Calu3 (cell line): ENCODE data around the gene KMT2D. TPM values are rescaled to one million over a fixed set of nuclear protein-coding genes. Genes with fewer than 3 reads are reported as not detected.
A peak's percentile ranks its signal among the peaks of the same experiment; 100 is the strongest.

ENCODE experiments used
- BruUV-seq: library from RNA; stranded (reverse); fragments of 400-500 nt; replicated peaks from 2 replicates; lab custom pipeline; 2021; lab: Mats Ljungman, UMichigan
- CTCF ChIA-PET: fragments of 300-600 bp; sonication (Branson Sonifier 250); formaldehyde crosslinking; loops from one replicate; lab custom pipeline; 2022; ENCODE audit warnings: antibody characterized with exemption; lab: Charles Lee
- DNase-seq: peaks from one replicate; pipeline ENCODE4 v3.0.0; 2022
- H3K27ac Mint-ChIP-seq: one replicate; pipeline ENCODE4 v1.8.0; 2022; ENCODE audit warnings: mixed read lengths; ENCODE audit not compliant: unreplicated experiment
- H3K27me3 Mint-ChIP-seq: one replicate; pipeline ENCODE4 v1.8.0; 2022; ENCODE audit warnings: mixed read lengths; ENCODE audit not compliant: unreplicated experiment
- H3K36me3 Mint-ChIP-seq: one replicate; pipeline ENCODE4 v1.8.0; 2022; ENCODE audit warnings: mild to moderate bottlenecking, moderate library complexity, mixed read lengths; ENCODE audit not compliant: insufficient read depth, unreplicated experiment
- H3K4me1 Mint-ChIP-seq: one replicate; pipeline ENCODE4 v1.8.0; 2022; ENCODE audit warnings: mild to moderate bottlenecking, low read depth, mixed read lengths; ENCODE audit not compliant: unreplicated experiment
- H3K4me3 Mint-ChIP-seq: one replicate; pipeline ENCODE4 v1.8.0; 2022; ENCODE audit warnings: mild to moderate bottlenecking, low read depth, moderate library complexity, mixed read lengths; ENCODE audit not compliant: unreplicated experiment
- H3K9me3 Mint-ChIP-seq: one replicate; pipeline ENCODE4 v1.8.0; 2022; ENCODE audit warnings: low read depth, mixed read lengths; ENCODE audit not compliant: unreplicated experiment
- intact Hi-C: fragments of 100-400 bp; cut with micrococcal nuclease; formaldehyde crosslinking; loops from one replicate; pipeline ENCODE4 v1.10.0; 2022; ENCODE audit not compliant: unreplicated experiment
- total RNA-seq: library from RNA; stranded (reverse); gene quantifications from 2 replicates; pipeline ENCODE4 v1.2.3, GENCODE V29; 2022
- TF ChIP-seq, protein P1 (sequence below): fragments of 200-600 bp; IDR thresholded peaks from one replicate; pipeline ENCODE4 v1.8.0; 2022; ENCODE audit warnings: antibody characterized with exemption; ENCODE audit not compliant: unreplicated experiment

The KMT2D gene
- total RNA-seq, 1 experiment from 2014 or later, result 72.9 TPM

DNA sequence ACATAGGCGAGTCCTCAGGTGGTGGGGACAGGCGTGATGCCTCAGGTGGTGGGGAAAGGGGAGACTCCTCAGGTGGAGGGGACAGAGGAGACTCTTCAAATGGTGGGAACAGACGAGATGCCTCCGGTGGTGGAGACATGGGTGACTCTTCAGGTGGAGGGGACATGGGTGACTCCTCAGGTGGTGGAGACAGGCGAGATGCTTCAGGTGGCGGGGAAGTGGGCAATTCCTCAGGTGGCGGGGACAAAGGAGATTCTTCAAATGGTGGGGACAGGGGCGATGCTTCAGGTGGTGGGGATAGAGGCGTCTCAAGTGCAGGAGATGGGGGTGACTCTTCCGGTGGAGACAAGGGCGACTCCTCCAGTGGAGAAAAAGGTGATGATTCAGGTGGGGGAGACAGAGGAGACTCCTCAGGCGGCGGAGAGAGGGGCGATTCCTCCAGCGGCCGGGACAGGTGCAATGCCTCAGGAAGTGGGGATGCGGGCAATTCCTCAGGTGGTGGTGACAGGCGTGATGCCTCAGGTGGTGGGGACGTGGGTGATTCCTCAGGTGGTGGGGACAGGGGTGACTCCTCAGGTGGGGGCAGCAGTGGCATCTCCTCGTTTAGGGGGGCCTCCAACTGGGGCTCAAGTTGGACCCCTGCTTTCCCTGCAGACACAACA, 8.7 kb downstream of the KMT2D start:
- no TSS peak for BruUV-seq
- TF ChIP-seq, protein P1, sequence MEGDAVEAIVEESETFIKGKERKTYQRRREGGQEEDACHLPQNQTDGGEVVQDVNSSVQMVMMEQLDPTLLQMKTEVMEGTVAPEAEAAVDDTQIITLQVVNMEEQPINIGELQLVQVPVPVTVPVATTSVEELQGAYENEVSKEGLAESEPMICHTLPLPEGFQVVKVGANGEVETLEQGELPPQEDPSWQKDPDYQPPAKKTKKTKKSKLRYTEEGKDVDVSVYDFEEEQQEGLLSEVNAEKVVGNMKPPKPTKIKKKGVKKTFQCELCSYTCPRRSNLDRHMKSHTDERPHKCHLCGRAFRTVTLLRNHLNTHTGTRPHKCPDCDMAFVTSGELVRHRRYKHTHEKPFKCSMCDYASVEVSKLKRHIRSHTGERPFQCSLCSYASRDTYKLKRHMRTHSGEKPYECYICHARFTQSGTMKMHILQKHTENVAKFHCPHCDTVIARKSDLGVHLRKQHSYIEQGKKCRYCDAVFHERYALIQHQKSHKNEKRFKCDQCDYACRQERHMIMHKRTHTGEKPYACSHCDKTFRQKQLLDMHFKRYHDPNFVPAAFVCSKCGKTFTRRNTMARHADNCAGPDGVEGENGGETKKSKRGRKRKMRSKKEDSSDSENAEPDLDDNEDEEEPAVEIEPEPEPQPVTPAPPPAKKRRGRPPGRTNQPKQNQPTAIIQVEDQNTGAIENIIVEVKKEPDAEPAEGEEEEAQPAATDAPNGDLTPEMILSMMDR, result no peak
- no peak for DNase-seq
- intact Hi-C loops, result no loop called here
- Mint-ChIP-seq H3K4me1 (peaks cover 16% of the 10 kb centered on the region), H3K27ac (no peak overlapping the region), H3K9me3 (no peaks in the 10 kb centered on the region), H3K27me3 (no peaks in the 10 kb centered on the region), H3K4me3 (no peak overlapping the region), H3K36me3 (peaks cover 31% of the 10 kb centered on the region)
- CTCF ChIA-PET, result no interaction called here

- Mint-ChIP-seq H3K27ac (no peak overlapping the region), H3K27me3 (no peaks in the 10 kb centered on the region), H3K4me1 (peaks cover 11% of the 10 kb centered on the region), H3K9me3 (no peaks in the 10 kb centered on the region), H3K4me3 (no peak overlapping the region), H3K36me3 (peaks cover 31% of the 10 kb centered on the region)
- TF ChIP-seq, protein P1, result no peak
- BruUV-seq, result no TSS peak
- DNase-seq, result no peak
- intact Hi-C loops, result no loop called here
- CTCF ChIA-PET, result no interaction called here
Observed at GRCh38 chr12:49051373-49051764, 9.2 kb downstream of the KMT2D start.

- H3K27ac Mint-ChIP-seq, result peak overlapping the region; percentile 47
- TF ChIP-seq, protein P1, result no peak
- peaks cover 36% of the 10 kb centered on the region for H3K36me3 Mint-ChIP-seq
- H3K9me3 Mint-ChIP-seq, result no peaks in the 10 kb centered on the region
- H3K27me3 Mint-ChIP-seq, result no peaks in the 10 kb centered on the region
- intact Hi-C loops, result no loop called here
- DNase-seq, result no peak
- H3K4me3 Mint-ChIP-seq, result no peak overlapping the region
- H3K4me1 Mint-ChIP-seq, result peaks cover 5% of the 10 kb centered on the region
- CTCF ChIA-PET, result no interaction called here
- BruUV-seq, result TSS peak; percentile 7
Observed at GRCh38 chr12:49050507-49051372, 9.9 kb downstream of the KMT2D start.

GRCh38 chr12:49049566-49050224, 10.9 kb downstream of the KMT2D start:
- intact Hi-C loops, result no loop called here
- no peak for DNase-seq
- H3K27me3 Mint-ChIP-seq, result no peaks in the 10 kb centered on the region
- no peak overlapping the region for H3K27ac Mint-ChIP-seq
- H3K36me3 Mint-ChIP-seq, result peaks cover 43% of the 10 kb centered on the region
- H3K4me3 Mint-ChIP-seq, result no peak overlapping the region
- no TSS peak for BruUV-seq
- TF ChIP-seq, protein P1, result no peak
- CTCF ChIA-PET, result no interaction called here
- H3K9me3 Mint-ChIP-seq, result no peaks in the 10 kb centered on the region
- H3K4me1 Mint-ChIP-seq, result no peaks in the 10 kb centered on the region
